ENCODE data around the gene SCAP.
"Not testable (repeated sequence)": the region's sequence is repeated elsewhere in the genome, so short reads cannot be mapped to it uniquely, and the experiment has no call there.

SCAP gene

GRCh38 chr3:47475570-47476329 lies at the start of gene SCAP:
TSS of gene SCAP (minus strand) at chr3:47475941. CDS start at chr3:47442993, 32,948 bp downstream.
- DNase-seq = peak; percentile 96

GRCh38 chr3:47523310-47524073 lies 47.8 kb upstream of the SCAP start:
- DNase-seq = no peak

- DNase-seq = peak; percentile 89
Observed at GRCh38 chr3:47522082-47522987, 46.6 kb upstream of the SCAP start.

- no peak for DNase-seq
Observed at GRCh38 chr3:47520756-47521155, 45.0 kb upstream of the SCAP start.

- no peak for DNase-seq
Observed at GRCh38 chr3:47517937-47518336, 42.2 kb upstream of the SCAP start.

- DNase-seq = no peak
Observed at GRCh38 chr3:47515864-47516319, 40.2 kb upstream of the SCAP start.

- no peak for DNase-seq
Observed at GRCh38 chr3:47515100-47515499, 39.4 kb upstream of the SCAP start.

- peak; percentile 98 for DNase-seq
Observed at GRCh38 chr3:47513125-47513929, 37.6 kb upstream of the SCAP start, which contains the start of gene ELP6. TSS of gene ELP6 (minus strand) at chr3:47513712. CDS start at chr3:47513590, 122 bp downstream.

- peak; percentile 31 for DNase-seq
Observed at GRCh38 chr3:47512416-47513124, 36.8 kb upstream of the SCAP start.

GRCh38 chr3:47505267-47505666 lies 29.5 kb upstream of the SCAP start:
- not testable (repeated sequence) for DNase-seq

GRCh38 chr3:47504113-47504512 lies 28.4 kb upstream of the SCAP start:
- no peak for DNase-seq

- DNase-seq = no peak
Observed at GRCh38 chr3:47503033-47503432, 27.3 kb upstream of the SCAP start.

- DNase-seq = no peak
Observed at GRCh38 chr3:47496892-47497291, 21.2 kb upstream of the SCAP start.

- no peak for DNase-seq
Observed at GRCh38 chr3:47495886-47496285, 20.1 kb upstream of the SCAP start.

- no peak for DNase-seq
Observed at GRCh38 chr3:47495111-47495510, 19.4 kb upstream of the SCAP start.

GRCh38 chr3:47491777-47492176 lies 16.0 kb upstream of the SCAP start:
- DNase-seq = no peak

- DNase-seq = no peak
Observed at GRCh38 chr3:47491186-47491585, 15.4 kb upstream of the SCAP start.

- DNase-seq = no peak
Observed at GRCh38 chr3:47487265-47487664, 11.5 kb upstream of the SCAP start.

GRCh38 chr3:47485812-47486211 lies 10.1 kb upstream of the SCAP start:
- DNase-seq = no peak

GRCh38 chr3:47482366-47482765 lies 6.6 kb upstream of the SCAP start:
- no peak for DNase-seq

GRCh38 chr3:47481763-47482162 lies 6.0 kb upstream of the SCAP start:
- not testable (repeated sequence) for DNase-seq
